Measurements from ENCODE around the gene FEV. TPM values are rescaled to one million over a fixed set of nuclear protein-coding genes. Genes with fewer than 3 reads are reported as not detected.

The FEV gene
- total RNA-seq, 2 donors from 2014 or later: not detected

DNA sequence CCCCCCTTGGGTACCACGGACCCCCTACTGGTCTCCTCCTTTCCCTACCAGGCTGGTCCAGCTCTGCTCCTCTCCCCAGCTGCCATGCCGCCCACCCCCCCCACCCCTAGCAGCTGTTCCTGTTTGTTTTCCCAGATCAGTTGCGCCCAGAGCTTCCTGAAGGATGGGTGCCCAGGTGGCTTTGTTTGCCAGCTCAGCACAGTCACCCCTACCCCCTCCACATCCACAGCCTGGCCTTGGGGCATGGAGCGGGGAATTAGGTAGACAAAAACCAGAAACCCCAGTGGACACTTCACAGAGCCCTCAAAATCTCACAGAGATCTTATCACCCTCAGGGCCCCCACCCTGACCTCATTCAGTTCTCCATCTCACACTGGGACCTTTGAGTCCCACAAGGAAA, 12.0 kb upstream of the FEV start:
- Histone ChIP-seq H3K27me3 (replicated peaks; ENCODE audit: insufficient read depth) (peaks cover 26% of the 10 kb centered on the region), H3K4me1 (ENCODE audit: control insufficient read depth in 1 of 2, low read depth in 2 of 2) (peaks cover 13 to 32% of the 10 kb centered on the region in 2 donors), H3K27ac (no peak overlapping the region), H3K4me3 (no peak overlapping the region), H3K36me3 (no peaks in the 10 kb centered on the region), H3K9me3 (no peaks in the 10 kb centered on the region)
- DNase-seq (ENCODE audit: low spot score) (no peak), ATAC-seq (ENCODE audit: insufficient number of reproducible peaks, low FRiP score, low read depth) (no peak)
- TF ChIP-seq, protein P1, sequence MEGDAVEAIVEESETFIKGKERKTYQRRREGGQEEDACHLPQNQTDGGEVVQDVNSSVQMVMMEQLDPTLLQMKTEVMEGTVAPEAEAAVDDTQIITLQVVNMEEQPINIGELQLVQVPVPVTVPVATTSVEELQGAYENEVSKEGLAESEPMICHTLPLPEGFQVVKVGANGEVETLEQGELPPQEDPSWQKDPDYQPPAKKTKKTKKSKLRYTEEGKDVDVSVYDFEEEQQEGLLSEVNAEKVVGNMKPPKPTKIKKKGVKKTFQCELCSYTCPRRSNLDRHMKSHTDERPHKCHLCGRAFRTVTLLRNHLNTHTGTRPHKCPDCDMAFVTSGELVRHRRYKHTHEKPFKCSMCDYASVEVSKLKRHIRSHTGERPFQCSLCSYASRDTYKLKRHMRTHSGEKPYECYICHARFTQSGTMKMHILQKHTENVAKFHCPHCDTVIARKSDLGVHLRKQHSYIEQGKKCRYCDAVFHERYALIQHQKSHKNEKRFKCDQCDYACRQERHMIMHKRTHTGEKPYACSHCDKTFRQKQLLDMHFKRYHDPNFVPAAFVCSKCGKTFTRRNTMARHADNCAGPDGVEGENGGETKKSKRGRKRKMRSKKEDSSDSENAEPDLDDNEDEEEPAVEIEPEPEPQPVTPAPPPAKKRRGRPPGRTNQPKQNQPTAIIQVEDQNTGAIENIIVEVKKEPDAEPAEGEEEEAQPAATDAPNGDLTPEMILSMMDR (IDR thresholded peaks at IDR 0.05): no peak

DNA sequence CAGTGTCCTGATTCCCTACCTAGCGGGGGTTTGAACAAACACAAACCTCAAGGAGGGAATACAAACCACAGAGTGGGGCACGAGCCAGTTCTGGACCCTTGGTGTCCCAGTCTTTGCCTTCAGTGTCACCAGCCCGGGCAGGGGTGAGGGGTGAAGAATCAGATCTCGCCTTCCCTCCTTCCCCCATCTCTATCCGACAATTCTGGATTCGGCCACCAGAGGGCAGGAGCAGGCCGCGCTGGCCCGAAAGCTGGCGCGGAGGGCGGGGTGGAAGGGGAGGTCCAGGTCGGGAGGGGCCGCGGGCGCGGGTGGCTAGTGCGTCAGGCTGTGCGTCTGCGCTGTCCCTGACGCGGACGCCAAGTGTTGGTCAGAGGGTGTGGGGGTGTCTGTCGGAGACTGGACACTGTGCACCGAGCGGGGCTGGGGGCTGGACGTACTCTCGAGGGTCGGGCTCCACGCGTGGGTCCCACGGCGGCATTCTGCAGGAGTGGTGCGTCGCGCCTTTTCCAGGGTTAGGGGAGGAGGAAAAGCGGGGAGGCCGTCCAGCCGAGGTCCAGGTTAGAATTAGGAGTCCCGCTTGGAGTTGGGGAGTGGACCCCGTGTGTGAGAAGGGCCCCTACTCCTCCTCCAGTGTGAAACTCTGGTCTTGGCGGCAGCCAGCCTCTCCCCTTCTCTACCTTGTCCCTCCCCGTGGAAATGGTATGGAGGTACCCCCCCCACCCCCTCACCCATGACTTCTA, 11.2 kb upstream of the FEV start:
- Histone ChIP-seq H3K4me3 (peak overlapping the region; percentile 63), H3K9me3 (no peaks in the 10 kb centered on the region), H3K27ac (no peak overlapping the region), H3K4me1 (ENCODE audit: control insufficient read depth in 1 of 2, low read depth in 2 of 2) (peaks cover 9 to 25% of the 10 kb centered on the region in 2 donors), H3K36me3 (no peaks in the 10 kb centered on the region), H3K27me3 (replicated peaks; ENCODE audit: insufficient read depth) (peaks cover 29% of the 10 kb centered on the region)
- peak; percentile 65 for DNase-seq (ENCODE audit: low spot score)
- no peak for ATAC-seq (ENCODE audit: insufficient number of reproducible peaks, low FRiP score, low read depth)
- TF ChIP-seq, protein P1 (IDR thresholded peaks at IDR 0.05): peak; percentile 93

DNA sequence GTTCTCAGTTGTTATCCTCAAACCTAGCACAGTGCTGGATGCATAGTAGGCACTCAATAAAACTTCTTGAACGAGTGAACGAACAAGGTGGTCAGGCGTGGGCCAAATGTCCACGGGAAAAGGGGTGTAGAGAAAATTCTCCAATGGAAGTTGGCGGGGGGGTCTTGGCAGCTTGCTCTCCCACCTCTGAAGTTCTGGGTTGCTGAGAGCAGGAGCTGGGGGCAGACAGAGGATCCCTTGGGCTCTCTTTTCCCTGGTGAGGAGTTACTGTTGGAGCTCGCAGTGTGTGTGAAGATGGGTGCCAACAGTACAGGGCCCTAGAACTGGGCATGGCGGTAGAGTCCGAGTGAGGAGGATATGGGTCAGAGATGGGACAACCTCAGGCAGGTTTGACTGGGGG, 10.6 kb upstream of the FEV start:
- ATAC-seq (ENCODE audit: insufficient number of reproducible peaks, low FRiP score, low read depth) (no peak), DNase-seq (ENCODE audit: low spot score) (no peak)
- peak overlapping the region; percentile 63 for H3K4me3 ChIP-seq

DNA sequence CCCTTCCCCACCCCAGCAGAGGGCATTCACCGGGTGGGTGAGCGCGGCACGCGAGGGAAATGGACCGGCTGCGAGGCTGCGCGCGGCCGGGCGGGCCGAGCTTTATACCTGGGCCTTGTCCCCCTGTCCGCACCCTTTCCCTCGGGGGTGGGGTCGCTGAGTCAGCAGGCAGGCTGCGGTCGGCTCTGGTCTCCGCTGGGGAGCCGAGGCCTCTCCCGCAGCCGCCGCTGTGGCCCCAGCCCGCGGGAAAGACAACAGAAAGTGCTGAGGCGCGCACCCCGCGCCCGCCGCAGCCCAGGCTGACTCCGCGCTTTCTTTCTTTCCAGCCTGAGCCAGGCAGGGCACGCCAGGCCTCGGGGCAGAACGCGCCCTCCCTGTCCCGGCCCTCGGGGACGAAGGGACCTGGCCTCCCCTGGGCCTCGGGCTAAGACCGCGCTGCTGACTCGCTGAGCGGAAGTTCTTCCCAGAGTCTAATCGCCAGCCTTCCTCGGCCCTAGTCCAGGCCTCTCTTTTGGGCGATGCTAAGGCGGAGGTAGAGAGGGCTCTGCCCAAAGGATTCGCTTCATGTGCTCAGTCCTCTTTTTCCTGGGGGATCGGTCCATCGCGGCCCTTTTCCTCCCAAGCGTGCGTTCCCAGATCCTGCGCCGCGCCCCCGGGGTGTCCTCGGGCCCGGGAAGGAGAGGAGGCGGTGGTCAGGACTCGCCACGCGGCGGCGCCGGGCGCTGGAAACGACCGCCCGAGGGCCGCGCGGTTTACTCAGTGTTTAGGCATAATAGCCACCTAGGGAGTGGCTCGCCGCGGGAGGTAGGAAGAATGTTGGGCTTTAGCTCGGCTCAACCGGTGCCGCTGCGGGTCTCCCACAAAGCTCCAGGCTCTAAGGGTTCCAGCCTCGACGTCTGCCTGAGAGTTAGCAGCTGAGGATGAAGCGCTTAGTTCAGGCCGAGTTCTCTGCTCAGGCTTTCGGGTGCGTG, 8.6 kb upstream of the FEV start, which contains the start of gene CRYBA2:
CRYBA2 (minus strand) TSS at position 78 of the 971 bp plus-strand sequence. CDS start 246 bp downstream, outside the sequence.
- Histone ChIP-seq H3K4me1 (ENCODE audit: control insufficient read depth in 1 of 2, low read depth in 2 of 2) (peaks cover 9 to 25% of the 10 kb centered on the region in 2 donors), H3K4me3 (peak within 1 kb of the TSS; percentile 67), H3K27me3 (replicated peaks; ENCODE audit: insufficient read depth) (peaks cover 25% of the 10 kb centered on the region), H3K9me3 (no peaks in the 10 kb centered on the region), H3K36me3 (no peaks in the 10 kb centered on the region), H3K27ac (no peak within 1 kb of the TSS)
- DNase-seq (ENCODE audit: low spot score) (no peak), ATAC-seq (ENCODE audit: insufficient number of reproducible peaks, low FRiP score, low read depth) (no peak)
- TF ChIP-seq, protein P1 (IDR thresholded peaks at IDR 0.05): no peak

More for the DNA sequence above, 10.6 kb upstream of the FEV start:
- Histone ChIP-seq H3K9me3 (no peaks in the 10 kb centered on the region), H3K27ac (no peak overlapping the region), H3K4me1 (ENCODE audit: control insufficient read depth in 1 of 2, low read depth in 2 of 2) (peaks cover 9 to 25% of the 10 kb centered on the region in 2 donors), H3K27me3 (replicated peaks; ENCODE audit: insufficient read depth) (peaks cover 25% of the 10 kb centered on the region), H3K36me3 (no peaks in the 10 kb centered on the region)
- TF ChIP-seq, protein P1 (IDR thresholded peaks at IDR 0.05): no peak
